GM23338 (cell line): ENCODE data around the gene RFX7. TPM values are rescaled to one million over a fixed set of nuclear protein-coding genes. Genes with fewer than 3 reads are reported as not detected.
A peak's percentile ranks its signal among the peaks of the same experiment; 100 is the strongest.

Experiments
- ATAC-seq: fragments of 200-7000 bp; cut with Tn5 transposase; 3 replicates; pipeline ENCODE4 v1.9.1; 2020
- DNase-seq: peaks from one replicate; pipeline ENCODE4 v3.0.0-alpha.2; 2015; ENCODE audit warnings: low spot score
- H2AFZ ChIP-seq: fragments of 200-600 bp; sonication (generic); 2 replicates; pipeline ENCODE4 v1.8.0; 2016; ENCODE audit warnings: antibody characterized with exemption, mild to moderate bottlenecking, moderate library complexity
- H3F3A ChIP-seq: fragments of 200-600 bp; sonication (generic); replicated peaks from 2 replicates; pipeline ENCODE4 v1.8.0; 2017; ENCODE audit warnings: antibody characterized with exemption, mixed run types, low read depth
- H3K27ac ChIP-seq: fragments of 200-600 bp; sonication (generic); 2 replicates; pipeline ENCODE4 v1.6.1; 2016; ENCODE audit warnings: low read depth
- H3K27me3 ChIP-seq: fragments of 200-600 bp; sonication (generic); 2 replicates; pipeline ENCODE4 v1.8.0; 2016; ENCODE audit warnings: mild to moderate bottlenecking, mixed run types, moderate library complexity; ENCODE audit not compliant: insufficient read depth
- H3K36me3 ChIP-seq: fragments of 200-600 bp; sonication (generic); 2 replicates; pipeline ENCODE4 v1.8.0; 2016; ENCODE audit warnings: mild to moderate bottlenecking; ENCODE audit not compliant: insufficient read depth
- H3K4me1 ChIP-seq: fragments of 200-600 bp; sonication (generic); 2 replicates; pipeline ENCODE4 v1.8.0; 2016; ENCODE audit warnings: mild to moderate bottlenecking, moderate library complexity; ENCODE audit not compliant: insufficient read depth
- H3K4me2 ChIP-seq: fragments of 200-600 bp; sonication (generic); 2 replicates; pipeline ENCODE4 v1.7.1; 2017; ENCODE audit warnings: mixed run types
- H3K4me3 ChIP-seq: fragments of 200-600 bp; sonication (generic); 2 replicates; pipeline ENCODE4 v1.6.1; 2016; ENCODE audit warnings: mixed run types
- H3K79me2 ChIP-seq: fragments of 200-600 bp; sonication (generic); replicated peaks from 2 replicates; pipeline ENCODE4 v1.8.0; 2017; ENCODE audit warnings: mild to moderate bottlenecking; ENCODE audit not compliant: insufficient read depth
- H3K9me2 ChIP-seq: fragments of 200-600 bp; sonication (generic); 2 replicates; pipeline ENCODE4 v1.8.0; 2017; ENCODE audit not compliant: insufficient read depth
- H4K20me1 ChIP-seq: fragments of 200-600 bp; sonication (generic); replicated peaks from 2 replicates; pipeline ENCODE4 v1.8.0; 2017; ENCODE audit warnings: mild to moderate bottlenecking; ENCODE audit not compliant: insufficient read depth
- H3K27ac Mint-ChIP-seq: 2 replicates; pipeline ENCODE4 v1.8.0; 2020; ENCODE audit warnings: inconsistent platforms, mild to moderate bottlenecking, moderate library complexity, mixed read lengths
- H3K27me3 Mint-ChIP-seq: 3 replicates; pipeline ENCODE4 v1.8.0; 2022; ENCODE audit warnings: low read depth, mild to moderate bottlenecking, moderate library complexity, mixed read lengths, inconsistent platforms; ENCODE audit not compliant: insufficient read depth, poor library complexity
- H3K36me3 Mint-ChIP-seq: 3 replicates; pipeline ENCODE4 v1.8.0; 2021; ENCODE audit warnings: low read depth, mild to moderate bottlenecking, inconsistent platforms, moderate library complexity, mixed read lengths
- H3K4me1 Mint-ChIP-seq: 3 replicates; pipeline ENCODE4 v1.8.0; 2020; ENCODE audit warnings: mild to moderate bottlenecking, inconsistent platforms, mixed read lengths
- H3K4me3 Mint-ChIP-seq: 3 replicates; pipeline ENCODE4 v1.8.0; 2021; ENCODE audit warnings: moderate library complexity, mild to moderate bottlenecking, inconsistent platforms, mixed read lengths
- H3K9me3 Mint-ChIP-seq: 3 replicates; pipeline ENCODE4 v1.8.0; 2020; ENCODE audit warnings: moderate library complexity, mild to moderate bottlenecking, inconsistent platforms, mixed read lengths
- CTCF ChIP-seq, 2 experiments: fragments of 200-600 bp in 1 of 2; sonication (generic) in 1 of 2; conservative IDR thresholded peaks; 2 replicates each; pipeline versions ENCODE4 v1.5.1 to v1.6.1; 2016 to 2017; ENCODE audit warnings: antibody characterized with exemption in 2 of 2, low read depth in 2 of 2, mild to moderate bottlenecking in 2 of 2, moderate library complexity in 1 of 2
- ETS1 ChIP-seq: IDR thresholded peaks from 2 replicates; pipeline ENCODE4 v1.6.1; 2016; ENCODE audit warnings: antibody characterized with exemption
- JUNB ChIP-seq: IDR thresholded peaks from one replicate; pipeline ENCODE4 v1.6.1; 2016; ENCODE audit warnings: antibody characterized with exemption; ENCODE audit not compliant: unreplicated experiment
- NANOG ChIP-seq: IDR thresholded peaks from 2 replicates; pipeline ENCODE4 v1.6.1; 2016; ENCODE audit warnings: antibody characterized with exemption, borderline replicate concordance
- POLR2AphosphoS5 ChIP-seq: IDR thresholded peaks from 2 replicates; pipeline ENCODE4 v1.6.1; 2016; ENCODE audit warnings: antibody characterized with exemption, low read depth
- REST ChIP-seq: IDR thresholded peaks from one replicate; pipeline ENCODE4 v1.6.1; 2018; ENCODE audit warnings: antibody characterized with exemption; ENCODE audit not compliant: unreplicated experiment
- STAT1 ChIP-seq: IDR thresholded peaks from one replicate; pipeline ENCODE4 v1.6.1; 2016; ENCODE audit warnings: antibody characterized with exemption; ENCODE audit not compliant: unreplicated experiment
- ZNF114 ChIP-seq: fragments of 250-450 bp; sonication (Bioruptor Pico); IDR thresholded peaks from 2 replicates; pipeline ENCODE4 v1.5.0; 2020; ENCODE audit warnings: mild to moderate bottlenecking, moderate library complexity
- ZNF331 ChIP-seq: fragments of 250-450 bp; sonication (Bioruptor Pico); IDR thresholded peaks from 2 replicates; pipeline ENCODE4 v1.5.0; 2020; ENCODE audit warnings: low read depth, mild to moderate bottlenecking, moderate library complexity
- polyA plus RNA-seq: library from polyadenylated mRNA; unstranded; fragments of >200 nt; fragmentation: Nextera tagmentation; extraction: Ambion mirVana; gene quantifications from 2 replicates; pipeline ENCODE4 v1.2.1, GENCODE V29; 2016
- total RNA-seq: library from RNA; depleted of rRNA; stranded (reverse); fragments of >200 nt; shearing (Covaris generic); gene quantifications from 2 replicates; pipeline ENCODE4 v1.2.3, GENCODE V29; 2014

RFX7 gene
- total and polyA plus RNA-seq, 2 experiments from 2014 or later, result 17.6 to 33.6 TPM

- Histone ChIP-seq H3K4me1 (no peaks in the 10 kb centered on the region), H3K9me2 (no peaks in the 10 kb centered on the region), H3K27me3 (no peaks in the 10 kb centered on the region), H4K20me1 (peaks cover 24% of the 10 kb centered on the region), H3K4me2 (no peak overlapping the region), H3F3A (no peaks in the 10 kb centered on the region), H3K79me2 (peaks cover 100% of the 10 kb centered on the region), H3K4me3 (no peak overlapping the region), H2AFZ (no peak overlapping the region), H3K27ac (no peak overlapping the region), H3K36me3 (peaks cover 5% of the 10 kb centered on the region; the same call in 1 of the 2 replicates)
- ATAC-seq, result no peak
- Mint-ChIP-seq H3K27me3 (peaks cover 2% of the 10 kb centered on the region), H3K27ac (no peak overlapping the region; the same call in 1 of the 2 replicates), H3K9me3 (peaks cover under 1% of the 10 kb centered on the region; the same call in 2 of the 3 replicates), H3K4me1 (0 out of 3 replicates have a peak, but pooled peaks cover 3% of the 10 kb centered on the region), H3K36me3 (peaks cover 20% of the 10 kb centered on the region), H3K4me3 (no peak overlapping the region)
- no peak for DNase-seq
- no peak for TF ChIP-seq STAT1
- no peak for TF ChIP-seq ETS1
- TF ChIP-seq NANOG, result no peak
- TF ChIP-seq REST, result no peak
These were observed 66.7 kb downstream of the RFX7 start for GRCh38 chr15:56176996-56177395.

- DNase-seq (no peak), ATAC-seq (no peak)
- H3K4me2 ChIP-seq, result no peak overlapping the region
- H3K27ac ChIP-seq, result no peak overlapping the region
- no peak overlapping the region for H3K4me3 ChIP-seq
- no peaks in the 10 kb centered on the region for H3K9me2 ChIP-seq
- Mint-ChIP-seq H3K27me3 (peaks cover 2% of the 10 kb centered on the region), H3K4me3 (no peak overlapping the region), H3K4me1 (peaks cover 6% of the 10 kb centered on the region; the same call in 2 of the 3 replicates), H3K9me3 (no peaks in the 10 kb centered on the region; the same call in 2 of the 3 replicates), H3K27ac (peak overlapping the region; percentile 32), H3K36me3 (peaks cover 28% of the 10 kb centered on the region)
- H3K79me2 ChIP-seq, result peaks cover 100% of the 10 kb centered on the region
- peaks cover 5% of the 10 kb centered on the region; the same call in 1 of the 2 replicates for H3K36me3 ChIP-seq
- H3K4me1 ChIP-seq, result no peaks in the 10 kb centered on the region
- no peaks in the 10 kb centered on the region for H3F3A ChIP-seq
- H4K20me1 ChIP-seq, result peaks cover 22% of the 10 kb centered on the region
- H2AFZ ChIP-seq, result no peak overlapping the region
- TF ChIP-seq ZNF114 (no peak), ETS1 (no peak), CTCF (conservative IDR thresholded peaks at IDR 0.05; ENCODE audit: low read depth in 2 of 2) (no peak), ZNF331 (CRISPR knock-in tag) (no peak), JUNB (no peak), REST (no peak), POLR2AphosphoS5 (no peak), NANOG (no peak)
- no peaks in the 10 kb centered on the region for H3K27me3 ChIP-seq
These were observed 67.9 kb downstream of the RFX7 start for GRCh38 chr15:56175788-56176187.
